ENCODE data around the gene COL20A1.

- TF ChIP-seq, protein P1, sequence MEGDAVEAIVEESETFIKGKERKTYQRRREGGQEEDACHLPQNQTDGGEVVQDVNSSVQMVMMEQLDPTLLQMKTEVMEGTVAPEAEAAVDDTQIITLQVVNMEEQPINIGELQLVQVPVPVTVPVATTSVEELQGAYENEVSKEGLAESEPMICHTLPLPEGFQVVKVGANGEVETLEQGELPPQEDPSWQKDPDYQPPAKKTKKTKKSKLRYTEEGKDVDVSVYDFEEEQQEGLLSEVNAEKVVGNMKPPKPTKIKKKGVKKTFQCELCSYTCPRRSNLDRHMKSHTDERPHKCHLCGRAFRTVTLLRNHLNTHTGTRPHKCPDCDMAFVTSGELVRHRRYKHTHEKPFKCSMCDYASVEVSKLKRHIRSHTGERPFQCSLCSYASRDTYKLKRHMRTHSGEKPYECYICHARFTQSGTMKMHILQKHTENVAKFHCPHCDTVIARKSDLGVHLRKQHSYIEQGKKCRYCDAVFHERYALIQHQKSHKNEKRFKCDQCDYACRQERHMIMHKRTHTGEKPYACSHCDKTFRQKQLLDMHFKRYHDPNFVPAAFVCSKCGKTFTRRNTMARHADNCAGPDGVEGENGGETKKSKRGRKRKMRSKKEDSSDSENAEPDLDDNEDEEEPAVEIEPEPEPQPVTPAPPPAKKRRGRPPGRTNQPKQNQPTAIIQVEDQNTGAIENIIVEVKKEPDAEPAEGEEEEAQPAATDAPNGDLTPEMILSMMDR (IDR thresholded peaks at IDR 0.05), result no peak
- TF ChIP-seq POLR2A (IDR thresholded peaks at IDR 0.05), result no peak
- no peak for TF ChIP-seq POLR2AphosphoS5 (IDR thresholded peaks at IDR 0.05)
Observed at GRCh38 chr20:63370618-63371187, 77.7 kb downstream of the COL20A1 start.
